H1 (cell line): ENCODE results near the gene SLC44A1. TPM values are rescaled to one million over a fixed set of nuclear protein-coding genes. Genes with fewer than 3 reads are reported as not detected.

Source experiments
- CTCF ChIA-PET: fragments of 300-600 bp; sonication (Branson Sonifier 250); formaldehyde crosslinking; loops from one replicate; lab custom pipeline; 2021; ENCODE audit not compliant: partially characterized antibody; lab: Charles Lee
- POLR2A ChIA-PET: fragments of 300-600 bp; sonication (Branson Sonifier 250); formaldehyde crosslinking; loops from one replicate; lab custom pipeline; 2021; ENCODE audit warnings: inconsistent platforms; ENCODE audit not compliant: partially characterized antibody; lab: Charles Lee
- DNase-seq, 2 experiments: peaks; one replicate each; pipeline versions ENCODE4 v3.0.0 to v3.0.0-alpha.2; 2010 to 2022; ENCODE audit warnings: low spot score in 2 of 2, low read depth in 1 of 2, mixed read lengths in 1 of 2
- FAIRE-seq: peaks from 2 replicates; lab custom pipeline; 2011; peaks lifted over from hg19 to GRCh38; lab: Jason Lieb, UNC
- H2AFZ ChIP-seq: 2 replicates; pipeline ENCODE4 v1.8.1; 2012; ENCODE audit warnings: low read length, inconsistent platforms
- H2AK5ac ChIP-seq: 2 replicates; pipeline ENCODE4 v1.6.1; 2013; ENCODE audit warnings: low read depth, low read length
- H2BK120ac ChIP-seq: replicated peaks from 2 replicates; pipeline ENCODE3; 2013; ENCODE audit warnings: low read depth, low read length, inconsistent platforms
- H2BK12ac ChIP-seq: 2 replicates; pipeline ENCODE4 v1.6.1; 2013; ENCODE audit warnings: low read depth, low read length
- H2BK15ac ChIP-seq: 2 replicates; pipeline ENCODE4 v1.6.1; 2013; ENCODE audit warnings: low read length
- H2BK20ac ChIP-seq: 2 replicates; pipeline ENCODE4 v1.6.1; 2013; ENCODE audit warnings: low read length
- H2BK5ac ChIP-seq: 2 replicates; pipeline ENCODE4 v1.6.1; 2013; ENCODE audit warnings: low read depth, low read length
- H3K14ac ChIP-seq: 2 replicates; pipeline ENCODE4 v1.6.1; 2013; ENCODE audit warnings: inconsistent platforms; ENCODE audit not compliant: insufficient read length
- H3K18ac ChIP-seq: 2 replicates; pipeline ENCODE4 v1.6.1; 2013; ENCODE audit warnings: low read length; ENCODE audit errors: extremely low read depth
- H3K23ac ChIP-seq: 2 replicates; pipeline ENCODE4 v1.6.1; 2013; ENCODE audit warnings: inconsistent platforms; ENCODE audit not compliant: insufficient read length
- H3K23me2 ChIP-seq: 2 replicates; pipeline ENCODE4 v1.6.1; 2013; ENCODE audit warnings: low read depth, low read length
- H3K27ac ChIP-seq: 2 replicates; pipeline ENCODE4 v1.6.1; 2011; ENCODE audit warnings: low read depth, low read length, inconsistent platforms
- H3K27me3 ChIP-seq, 4 experiments: replicated peaks in 1 of 4; 1 replicate in 1 of 4; 2 replicates in 3 of 4; pipeline versions ENCODE4 v1.6.1 to v1.8.1; 2011 to 2013; ENCODE audit warnings: low read length in 3 of 4, mild to moderate bottlenecking in 3 of 4, inconsistent platforms in 2 of 4, mixed read lengths in 2 of 4, moderate library complexity in 1 of 4; ENCODE audit not compliant: control insufficient read depth in 3 of 4, insufficient read depth in 3 of 4; ENCODE audit errors: extremely low read depth in 1 of 4
- H3K36me3 ChIP-seq, 4 experiments: 2 replicates each; pipeline versions ENCODE4 v1.6.1 to v1.8.1; 2011 to 2013; ENCODE audit warnings: mild to moderate bottlenecking in 4 of 4, low read length in 3 of 4, moderate library complexity in 2 of 4, control low read depth in 1 of 4, inconsistent platforms in 1 of 4; ENCODE audit not compliant: insufficient read depth in 4 of 4, control insufficient read depth in 2 of 4
- H3K4ac ChIP-seq: replicated peaks from 2 replicates; pipeline ENCODE3; 2013; ENCODE audit warnings: low read length, low read depth, mixed read lengths, inconsistent platforms; ENCODE audit not compliant: insufficient read length
- H3K4me1 ChIP-seq, 4 experiments: replicated peaks in 1 of 4; 1 replicate in 1 of 4; 2 replicates in 3 of 4; pipeline versions ENCODE4 v1.6.1 to v1.8.1; 2011 to 2013; ENCODE audit warnings: low read length in 3 of 4, inconsistent platforms in 2 of 4, mixed read lengths in 1 of 4; ENCODE audit not compliant: insufficient read depth in 4 of 4, control insufficient read depth in 3 of 4
- H3K4me2 ChIP-seq, 2 experiments: 2 replicates each; pipeline versions ENCODE4 v1.6.1 to v1.8.1; 2011 to 2013; ENCODE audit warnings: low read depth in 2 of 2, low read length in 2 of 2, control low read depth in 1 of 2, inconsistent platforms in 1 of 2, mild to moderate bottlenecking in 1 of 2; ENCODE audit not compliant: insufficient read depth in 1 of 2
- H3K4me3 ChIP-seq, 4 experiments: fragments of 200-600, 300-600 bp in 1 of 4; sonication (generic), shearing (Covaris generic), sonication (Bioruptor Twin) in 1 of 4; 2 replicates each; pipeline versions ENCODE4 v1.5.1 to v1.8.1; 2011 to 2016; ENCODE audit warnings: low read length in 4 of 4, low read depth in 3 of 4, control low read depth in 2 of 4, inconsistent platforms in 2 of 4, mild to moderate bottlenecking in 2 of 4, mixed read lengths in 1 of 4, moderate library complexity in 1 of 4; ENCODE audit not compliant: insufficient read depth in 2 of 4; ENCODE audit errors: extremely low read depth in 1 of 4
- H3K56ac ChIP-seq: replicated peaks from 2 replicates; pipeline ENCODE3; 2013; ENCODE audit warnings: low read depth, mild to moderate bottlenecking, mixed read lengths, low read length, inconsistent platforms; ENCODE audit not compliant: insufficient read length
- H3K79me1 ChIP-seq: 2 replicates; pipeline ENCODE4 v1.6.1; 2013; ENCODE audit warnings: low read depth, low read length, control low read depth
- H3K79me2 ChIP-seq, 2 experiments: 2 replicates each; pipeline versions ENCODE4 v1.6.1 to v1.8.1; 2012 to 2013; ENCODE audit warnings: low read length in 2 of 2, mild to moderate bottlenecking in 2 of 2, inconsistent platforms in 1 of 2; ENCODE audit not compliant: insufficient read depth in 2 of 2, control insufficient read depth in 1 of 2
- H3K9ac ChIP-seq, 4 experiments: replicated peaks in 1 of 4; 1 replicate in 1 of 4; 2 replicates in 3 of 4; pipeline versions ENCODE4 v1.6.1 to v1.8.1; 2011 to 2013; ENCODE audit warnings: low read depth in 3 of 4, low read length in 3 of 4, control low read depth in 2 of 4, mild to moderate bottlenecking in 2 of 4, moderate library complexity in 2 of 4, inconsistent platforms in 1 of 4; ENCODE audit errors: extremely low read depth in 1 of 4
- H3K9me3 ChIP-seq, 2 experiments: 2 replicates each; pipeline versions ENCODE4 v1.6.1 to v1.8.1; 2012 to 2013; ENCODE audit warnings: mild to moderate bottlenecking in 2 of 2, moderate library complexity in 2 of 2, control low read depth in 1 of 2, inconsistent platforms in 1 of 2, low read depth in 1 of 2, low read length in 1 of 2, mixed read lengths in 1 of 2; ENCODE audit not compliant: insufficient read depth in 2 of 2
- H4K20me1 ChIP-seq, 2 experiments: replicated peaks in 1 of 2; 2 replicates each; pipeline versions ENCODE3 to v1.8.1; 2011 to 2013; ENCODE audit warnings: inconsistent platforms in 2 of 2, low read length in 2 of 2, mild to moderate bottlenecking in 1 of 2; ENCODE audit not compliant: insufficient read depth in 2 of 2, control insufficient read depth in 1 of 2
- H4K5ac ChIP-seq: 2 replicates; pipeline ENCODE4 v1.6.1; 2013; ENCODE audit warnings: low read length, low read depth, mixed read lengths, inconsistent platforms; ENCODE audit not compliant: insufficient read length
- H4K8ac ChIP-seq: 2 replicates; pipeline ENCODE4 v1.8.0; 2013; ENCODE audit warnings: mild to moderate bottlenecking, moderate library complexity, low read length, inconsistent platforms; ENCODE audit not compliant: insufficient read depth; ENCODE audit errors: extremely low read depth
- H4K91ac ChIP-seq: replicated peaks from 2 replicates; pipeline ENCODE3; 2013; ENCODE audit warnings: low read length, mixed read lengths, inconsistent platforms; ENCODE audit not compliant: insufficient read length
- CEBPB ChIP-seq: IDR thresholded peaks from 2 replicates; pipeline ENCODE4 v1.6.1; 2012; ENCODE audit warnings: low read depth, low read length
- CREB1 ChIP-seq: IDR thresholded peaks from 2 replicates; pipeline ENCODE4 v1.6.1; 2012; ENCODE audit warnings: inconsistent platforms
- CTCF ChIP-seq, 3 experiments: IDR thresholded peaks; 1 replicate in 2 of 3; 2 replicates in 1 of 3; pipeline versions ENCODE4 v1.5.1 to v1.6.1; 2011; ENCODE audit warnings: low read length in 3 of 3, mild to moderate bottlenecking in 3 of 3, inconsistent platforms in 2 of 3, low read depth in 1 of 3, moderate library complexity in 1 of 3; ENCODE audit not compliant: insufficient read depth in 1 of 3; ENCODE audit errors: control extremely low read depth in 1 of 3
- EGR1 ChIP-seq: IDR thresholded peaks from 2 replicates; pipeline ENCODE4 v1.6.1; 2011; ENCODE audit warnings: low read depth, low read length, borderline replicate concordance
- KDM1A ChIP-seq: fragments of 200-600, 300-600 bp; sonication (generic); IDR thresholded peaks from 2 replicates; pipeline ENCODE4 v1.7.1; 2016; ENCODE audit warnings: mild to moderate bottlenecking, low read length, borderline replicate concordance
- KDM5A ChIP-seq: fragments of 200-600 bp; IDR thresholded peaks from 2 replicates; pipeline ENCODE4 v1.7.1; 2012; ENCODE audit warnings: mild to moderate bottlenecking, low read length, inconsistent platforms, mixed read lengths
- NRF1 ChIP-seq: IDR thresholded peaks from 2 replicates; pipeline ENCODE4 v1.6.1; 2011; ENCODE audit warnings: mild to moderate bottlenecking, low read depth, low read length, improper control_type of control experiment
- PHF8 ChIP-seq: fragments of 200-600 bp; sonication (generic); conservative IDR thresholded peaks from 2 replicates; pipeline ENCODE4 v1.7.1; 2012; ENCODE audit warnings: low read depth, mild to moderate bottlenecking, inconsistent platforms, low read length, moderate library complexity
- POU5F1 ChIP-seq: IDR thresholded peaks from 2 replicates; pipeline ENCODE4 v1.6.1; 2011; ENCODE audit warnings: low read depth, mild to moderate bottlenecking, low read length, moderate library complexity
- RNF2 ChIP-seq: fragments of 200-900, 300-1000 bp; sonication (generic); IDR thresholded peaks from 2 replicates; pipeline ENCODE4 v1.7.1; 2016; ENCODE audit warnings: borderline replicate concordance, low read depth, mild to moderate bottlenecking, antibody characterized with exemption, low read length; ENCODE audit not compliant: poor library complexity, severe bottlenecking; ENCODE audit errors: missing control alignments
- SIN3A ChIP-seq, 2 experiments: IDR thresholded peaks in 1 of 2; conservative IDR thresholded peaks in 1 of 2; 2 replicates each; pipeline ENCODE4 v1.6.1; 2011 to 2012; ENCODE audit warnings: low read length in 2 of 2, improper control_type of control experiment in 1 of 2, low read depth in 1 of 2, mild to moderate bottlenecking in 1 of 2
- SUZ12 ChIP-seq: fragments of 200-600 bp; sonication (generic); IDR thresholded peaks from 2 replicates; pipeline ENCODE4 v1.6.1; 2012; ENCODE audit warnings: mild to moderate bottlenecking, inconsistent platforms, low read length, moderate library complexity, mixed read lengths
- ZNF274 ChIP-seq: IDR thresholded peaks from 2 replicates; pipeline ENCODE4 v1.7.0; 2012; ENCODE audit warnings: low read length, borderline replicate concordance; ENCODE audit errors: extremely low read depth
- polyA plus RNA-seq, 7 experiments: library from polyadenylated mRNA; depleted of rRNA in 3 of 7; stranded (reverse) in 5 of 7; unstranded in 2 of 7; fragments of >200 nt in 5 of 7; fragments of 200-250 nt in 2 of 7; gene quantifications; 1 replicate in 5 of 7; 2 replicates in 1 of 7; 4 replicates in 1 of 7; pipeline versions ENCODE4 v1.2.1 to v1.2.3, GENCODE V29; 2011 to 2013; ENCODE audit warnings: missing spikeins in 2 of 7, mixed read lengths in 2 of 7
- total RNA-seq: library from RNA; stranded (reverse); fragmentation: NEBNext Ultra II Directional; extraction: Animal tissue kit (Norgen Biotek cat#: 25700); gene quantifications from 2 replicates; pipeline ENCODE4 v1.2.1, GENCODE V29; 2021

The SLC44A1 gene
- total and polyA plus RNA-seq, 2 of the 8 experiments (the other 6 are each of a cell fraction or from before 2014, with no cell fraction given) = 30.5 to 71.2 TPM

GRCh38 chr9:105483618-105484017 is 239.2 kb downstream of the SLC44A1 start:
- no peak overlapping the region for H2AK5ac ChIP-seq
- H3K9ac ChIP-seq = no peak overlapping the region
- H3K56ac ChIP-seq = no peak overlapping the region
- no peak overlapping the region for H3K4me2 ChIP-seq
- no peak overlapping the region for H3K27ac ChIP-seq
- H3K36me3 ChIP-seq = peaks cover 0 to 3% (median 0%) of the 10 kb centered on the region in 4 experiments; a peak in 2 of 8 replicates
- no peak overlapping the region for H2BK120ac ChIP-seq
- no peak overlapping the region for H2AFZ ChIP-seq
- H3K4me1 ChIP-seq = no peaks in the 10 kb centered on the region
- H3K79me1 ChIP-seq = no peaks in the 10 kb centered on the region
- no peak overlapping the region for H3K14ac ChIP-seq
- H4K91ac ChIP-seq = no peak overlapping the region
- H3K79me2 ChIP-seq = no peaks in the 10 kb centered on the region
- ChIA-PET CTCF (interaction anchor here (0.5 to 1.2 kb wide), 3 partner anchors 37 to 454 kb away, joined by 3 to 4 read pairs (median 3); no protein-coding TSS in a partner anchor), POLR2A (no interaction called here)
- no peaks in the 10 kb centered on the region for H3K27me3 ChIP-seq
- H2BK12ac ChIP-seq = no peak overlapping the region
- DNase-seq = no peak
- no peak overlapping the region for H2BK15ac ChIP-seq
- H3K23ac ChIP-seq = no peak overlapping the region
- H3K23me2 ChIP-seq = no peaks in the 10 kb centered on the region
- H3K18ac ChIP-seq = no peak overlapping the region
- H4K8ac ChIP-seq = no peak overlapping the region
- no peak overlapping the region for H2BK5ac ChIP-seq
- no peak overlapping the region for H4K5ac ChIP-seq
- H3K4me3 ChIP-seq = no peak overlapping the region
- H2BK20ac ChIP-seq = no peak overlapping the region
- H4K20me1 ChIP-seq = peaks cover 0 to 1% of the 10 kb centered on the region in 2 experiments
- FAIRE-seq = no peak
- no peaks in the 10 kb centered on the region for H3K9me3 ChIP-seq
- H3K4ac ChIP-seq = no peak overlapping the region
- TF ChIP-seq SUZ12 (no peak), CREB1 (no peak), ZNF274 (no peak), RNF2 (no peak), KDM1A (no peak), EGR1 (no peak), NRF1 (no peak), PHF8 (no peak), KDM5A (no peak), POU5F1 (no peak), SIN3A (conservative IDR thresholded peaks at IDR 0.05 in 1 of 2, IDR thresholded peaks at IDR 0.05 in 1 of 2; ENCODE audit: low read depth in 1 of 2, low read length in 2 of 2) (no peak), CTCF (IDR thresholded peaks at IDR 0.05; ENCODE audit: control extremely low read depth in 1 of 3, insufficient read depth in 1 of 3, low read depth in 1 of 3, low read length in 3 of 3) (no peak), CEBPB (no peak)
